Fibroblast of pulmonary artery (primary cell): ENCODE results near the gene MYL3.

ENCODE experiments used
- DNase-seq: peaks from one replicate; pipeline ENCODE4 v3.0.0-alpha.2; 2010; ENCODE audit warnings: low read depth
- H3K4me3 ChIP-seq: replicated peaks from 2 replicates; pipeline ENCODE4 v1.5.1; 2011; ENCODE audit warnings: low read depth, mild to moderate bottlenecking, control low read depth, low read length, moderate library complexity
- TF ChIP-seq, protein P1 (sequence below): IDR thresholded peaks from 2 replicates; pipeline ENCODE4 v1.5.1; 2011; ENCODE audit warnings: mild to moderate bottlenecking, control low read depth, low read length, inconsistent platforms; ENCODE audit errors: missing control alignments

Gene MYL3

DNA sequence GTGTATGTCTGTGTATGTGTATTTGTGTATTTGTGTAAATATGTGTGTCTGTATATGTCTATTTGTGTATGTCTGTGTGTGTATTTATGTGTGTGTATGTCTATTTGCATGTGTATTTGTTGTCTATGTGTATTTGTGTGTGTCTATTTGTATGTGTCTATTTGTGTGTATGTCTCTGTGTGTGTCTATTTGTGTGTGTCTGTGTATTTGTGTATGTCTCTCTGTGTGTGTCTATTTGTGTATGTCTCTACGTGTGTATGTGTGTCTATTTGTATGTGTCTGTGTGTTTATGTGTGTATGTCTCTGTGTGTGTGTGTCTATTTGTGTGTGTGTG is 44.7 kb upstream of the MYL3 start:
- TF ChIP-seq, protein P1, sequence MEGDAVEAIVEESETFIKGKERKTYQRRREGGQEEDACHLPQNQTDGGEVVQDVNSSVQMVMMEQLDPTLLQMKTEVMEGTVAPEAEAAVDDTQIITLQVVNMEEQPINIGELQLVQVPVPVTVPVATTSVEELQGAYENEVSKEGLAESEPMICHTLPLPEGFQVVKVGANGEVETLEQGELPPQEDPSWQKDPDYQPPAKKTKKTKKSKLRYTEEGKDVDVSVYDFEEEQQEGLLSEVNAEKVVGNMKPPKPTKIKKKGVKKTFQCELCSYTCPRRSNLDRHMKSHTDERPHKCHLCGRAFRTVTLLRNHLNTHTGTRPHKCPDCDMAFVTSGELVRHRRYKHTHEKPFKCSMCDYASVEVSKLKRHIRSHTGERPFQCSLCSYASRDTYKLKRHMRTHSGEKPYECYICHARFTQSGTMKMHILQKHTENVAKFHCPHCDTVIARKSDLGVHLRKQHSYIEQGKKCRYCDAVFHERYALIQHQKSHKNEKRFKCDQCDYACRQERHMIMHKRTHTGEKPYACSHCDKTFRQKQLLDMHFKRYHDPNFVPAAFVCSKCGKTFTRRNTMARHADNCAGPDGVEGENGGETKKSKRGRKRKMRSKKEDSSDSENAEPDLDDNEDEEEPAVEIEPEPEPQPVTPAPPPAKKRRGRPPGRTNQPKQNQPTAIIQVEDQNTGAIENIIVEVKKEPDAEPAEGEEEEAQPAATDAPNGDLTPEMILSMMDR = no peak
- no peak overlapping the region for H3K4me3 ChIP-seq
- DNase-seq = no peak

DNA sequence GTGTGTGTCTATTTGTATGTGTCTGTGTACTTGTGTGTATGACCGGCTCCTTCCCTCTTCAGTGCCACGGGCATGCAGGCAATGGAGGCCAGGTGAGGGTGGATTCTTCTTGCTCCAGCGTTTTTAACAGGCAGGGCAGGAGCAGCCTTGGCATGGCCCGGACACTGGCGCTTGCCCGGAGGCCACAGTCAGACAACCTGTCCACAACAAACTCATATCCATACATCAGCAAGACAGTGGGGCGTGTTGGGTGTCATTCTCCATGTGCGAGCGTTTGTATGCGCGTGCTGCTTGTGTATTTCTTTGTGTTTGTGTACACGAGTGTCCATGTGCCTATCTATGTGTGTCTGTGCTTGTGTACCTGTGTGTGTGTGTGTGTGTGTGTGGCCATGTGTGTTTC is 44.0 kb upstream of the MYL3 start:
- DNase-seq = no peak
- TF ChIP-seq, protein P1 = no peak

GRCh38 chr3:46906471-46907058 is 43.3 kb upstream of the MYL3 start:
- TF ChIP-seq, protein P1 = no peak
- no peak overlapping the region for H3K4me3 ChIP-seq
- no peak for DNase-seq

More for the DNA sequence above, 44.0 kb upstream of the MYL3 start:
- no peak overlapping the region for H3K4me3 ChIP-seq

DNA sequence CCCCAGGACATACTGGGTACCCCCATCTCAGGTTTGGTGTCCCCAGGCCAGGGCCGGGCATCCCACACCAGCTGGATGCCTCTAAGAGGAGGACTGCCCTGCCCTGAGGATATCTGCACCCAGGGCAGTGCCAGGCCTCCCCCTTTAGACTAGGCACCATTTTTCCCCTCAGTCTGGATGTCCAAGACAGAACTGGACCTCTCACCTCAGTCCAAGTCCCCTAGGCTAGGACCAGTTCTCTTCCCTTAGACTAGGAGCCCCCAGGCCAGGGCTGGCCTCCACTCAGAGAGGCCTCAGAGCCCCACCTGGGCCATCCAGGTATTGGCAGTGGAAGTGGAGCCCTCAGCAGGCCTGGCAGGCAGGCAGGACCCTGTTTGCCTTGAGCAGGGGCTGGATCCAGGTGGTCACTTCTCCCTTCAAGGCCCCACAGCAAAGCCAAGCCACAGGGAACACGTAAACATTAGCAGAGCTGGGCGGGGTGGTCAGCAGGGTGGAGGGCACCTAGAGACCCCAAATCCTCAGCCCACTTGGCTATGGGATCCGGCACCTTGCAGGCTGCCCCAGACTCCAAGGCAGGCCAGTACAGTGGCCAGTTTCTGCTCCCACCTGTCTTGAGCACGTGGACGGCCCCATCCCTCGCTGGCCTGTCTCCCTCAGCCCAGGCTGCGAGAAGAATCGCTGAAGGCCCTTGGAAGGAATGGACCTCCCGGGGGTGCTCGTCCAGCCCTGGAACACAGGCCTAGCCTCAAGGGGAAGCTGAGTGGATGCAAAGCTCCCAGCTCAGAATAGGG is 42.6 kb upstream of the MYL3 start:
- TF ChIP-seq, protein P1 = no peak
- no peak overlapping the region for H3K4me3 ChIP-seq
- no peak for DNase-seq

DNA sequence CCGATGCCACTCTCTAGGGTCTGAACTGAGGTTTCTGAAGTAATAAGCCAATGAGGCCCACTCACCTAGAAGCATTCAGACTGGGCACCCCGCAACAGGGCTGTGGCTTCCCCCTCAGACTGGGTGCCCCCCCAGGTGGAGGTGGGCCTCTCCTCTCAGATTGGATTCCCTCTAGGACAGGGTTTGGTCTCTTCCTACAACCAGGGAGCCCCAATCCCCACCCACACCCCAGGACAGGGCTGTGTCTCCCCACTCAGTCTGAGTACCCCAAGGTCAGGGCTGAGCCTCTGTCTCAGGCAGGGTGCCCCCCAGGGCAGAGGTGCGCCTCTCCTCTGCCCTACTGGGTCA is 41.9 kb upstream of the MYL3 start:
- no peak overlapping the region for H3K4me3 ChIP-seq

GRCh38 chr3:46904303-46905212 is 41.3 kb upstream of the MYL3 start:
- H3K4me3 ChIP-seq = no peak overlapping the region
- no peak for DNase-seq
- TF ChIP-seq, protein P1 = no peak

More for the DNA sequence above, 41.9 kb upstream of the MYL3 start:
- TF ChIP-seq, protein P1 = no peak
- DNase-seq = no peak
